Omental fat pad (tissue), 4 donors: ENCODE data around the gene FSCB. TPM values are rescaled to one million over a fixed set of nuclear protein-coding genes. Genes with fewer than 3 reads are reported as not detected.

Experiments used
- ATAC-seq: fragments of 150-250 bp; one replicate; pipeline ENCODE4 v1.9.1; 2016; ENCODE audit warnings: mild to moderate bottlenecking, moderate library complexity; ENCODE audit not compliant: low FRiP score
- DNase-seq: peaks from one replicate; pipeline ENCODE4 v3.0.0-alpha.2; 2019; ENCODE audit warnings: low spot score
- total RNA-seq, 4 donors: library from RNA; depleted of rRNA; stranded (reverse); fragments of >200 nt; gene quantifications; one replicate each; pipeline ENCODE4 v1.1.0, GENCODE V29; 2016
- TF ChIP-seq, protein P1 (sequence below), 3 donors: fragments of 450-650 bp; IDR thresholded peaks; one replicate each; pipeline ENCODE4 v1.5.1; 2016 to 2017; ENCODE audit warnings: antibody characterized with exemption in 3 of 3, mild to moderate bottlenecking in 3 of 3, moderate library complexity in 2 of 3

Gene FSCB
- total RNA-seq, 4 donors from 2014 or later, result 0.19 TPM; not detected in 3

GRCh38 chr14:44508834-44509233 is 1.8 kb upstream of the FSCB start:
- TF ChIP-seq, protein P1, sequence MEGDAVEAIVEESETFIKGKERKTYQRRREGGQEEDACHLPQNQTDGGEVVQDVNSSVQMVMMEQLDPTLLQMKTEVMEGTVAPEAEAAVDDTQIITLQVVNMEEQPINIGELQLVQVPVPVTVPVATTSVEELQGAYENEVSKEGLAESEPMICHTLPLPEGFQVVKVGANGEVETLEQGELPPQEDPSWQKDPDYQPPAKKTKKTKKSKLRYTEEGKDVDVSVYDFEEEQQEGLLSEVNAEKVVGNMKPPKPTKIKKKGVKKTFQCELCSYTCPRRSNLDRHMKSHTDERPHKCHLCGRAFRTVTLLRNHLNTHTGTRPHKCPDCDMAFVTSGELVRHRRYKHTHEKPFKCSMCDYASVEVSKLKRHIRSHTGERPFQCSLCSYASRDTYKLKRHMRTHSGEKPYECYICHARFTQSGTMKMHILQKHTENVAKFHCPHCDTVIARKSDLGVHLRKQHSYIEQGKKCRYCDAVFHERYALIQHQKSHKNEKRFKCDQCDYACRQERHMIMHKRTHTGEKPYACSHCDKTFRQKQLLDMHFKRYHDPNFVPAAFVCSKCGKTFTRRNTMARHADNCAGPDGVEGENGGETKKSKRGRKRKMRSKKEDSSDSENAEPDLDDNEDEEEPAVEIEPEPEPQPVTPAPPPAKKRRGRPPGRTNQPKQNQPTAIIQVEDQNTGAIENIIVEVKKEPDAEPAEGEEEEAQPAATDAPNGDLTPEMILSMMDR (IDR thresholded peaks at IDR 0.05), result no peak
- no peak for DNase-seq
- no peak for ATAC-seq

GRCh38 chr14:44505588-44505987 is 1.5 kb downstream of the FSCB start:
- TF ChIP-seq, protein P1 (IDR thresholded peaks at IDR 0.05), result no peak

GRCh38 chr14:44497148-44497547 is 9.9 kb downstream of the FSCB start:
- TF ChIP-seq, protein P1 (IDR thresholded peaks at IDR 0.05), result no peak
- ATAC-seq (no peak), DNase-seq (no peak)

More at GRCh38 chr14:44505588-44505987, 1.5 kb downstream of the FSCB start:
- DNase-seq (no peak), ATAC-seq (no peak)

- DNase-seq (no peak), ATAC-seq (no peak)
- TF ChIP-seq, protein P1 (IDR thresholded peaks at IDR 0.05), result no peak
Observed at GRCh38 chr14:44494137-44494536, 12.9 kb downstream of the FSCB start.

DNA sequence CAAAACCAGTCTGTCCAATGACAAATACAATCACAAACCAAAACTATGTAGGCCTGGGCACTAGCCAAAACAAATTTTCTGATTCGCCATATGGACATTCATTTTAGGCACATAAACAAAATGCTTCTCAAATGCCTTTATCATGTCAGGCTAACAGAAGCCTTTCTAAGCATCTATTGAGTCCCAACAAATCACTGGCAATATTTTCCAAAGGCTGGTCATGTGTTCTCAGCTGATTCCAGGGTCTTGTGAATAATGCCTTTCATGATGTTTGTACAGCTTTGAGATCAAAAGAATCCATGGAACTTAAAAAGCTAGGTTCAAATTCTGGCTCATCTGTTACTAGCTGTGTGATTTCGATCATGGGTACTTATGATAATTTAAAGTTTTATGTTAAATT is 16.1 kb downstream of the FSCB start:
- TF ChIP-seq, protein P1 (IDR thresholded peaks at IDR 0.05), result no peak
- ATAC-seq, result no peak
- DNase-seq, result no peak

- no peak for DNase-seq
- ATAC-seq, result no peak
- TF ChIP-seq, protein P1 (IDR thresholded peaks at IDR 0.05), result no peak
Observed at GRCh38 chr14:44477953-44478352, 29.1 kb downstream of the FSCB start.

DNA sequence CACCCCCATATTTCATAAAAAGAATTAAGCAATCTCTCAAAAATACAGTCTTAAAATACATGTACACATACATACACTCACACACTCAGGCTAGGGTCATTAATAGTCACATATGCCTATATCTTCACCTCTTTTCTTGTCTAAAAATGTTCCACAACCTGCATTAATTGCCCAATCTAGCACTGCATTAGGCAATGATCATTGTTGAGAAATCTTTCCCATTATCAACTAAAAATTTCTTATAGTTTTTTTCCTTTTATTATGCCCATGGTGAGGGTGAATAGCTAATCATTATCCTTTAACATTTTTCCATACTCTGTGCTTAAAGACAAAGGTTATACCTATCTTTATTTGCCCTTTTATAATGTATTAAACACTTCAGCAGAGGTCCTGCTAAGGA is 38.3 kb downstream of the FSCB start:
- TF ChIP-seq, protein P1 (IDR thresholded peaks at IDR 0.05), result no peak
- DNase-seq (no peak), ATAC-seq (no peak)
